IMR-90 (cell line): ENCODE measurements around the gene NR2C2. TPM values are rescaled to one million over a fixed set of nuclear protein-coding genes. Genes with fewer than 3 reads are reported as not detected.
A peak's percentile ranks its signal among the peaks of the same experiment; 100 is the strongest.

Experiments used
- ATAC-seq: fragments of 200-7000 bp; cut with Tn5 transposase; 2 replicates; pipeline ENCODE4 v1.9.1; 2020; ENCODE audit warnings: low read depth, mild to moderate bottlenecking, moderate library complexity
- BruUV-seq: library from RNA; stranded (reverse); fragments of 400-500 nt; replicated peaks from 2 replicates; lab custom pipeline; 2021; lab: Mats Ljungman, UMichigan
- CTCF ChIA-PET: fragments of 300-600 bp; formaldehyde crosslinking; extraction: SDS; loops from one replicate; lab custom pipeline; 2021; ENCODE audit warnings: antibody characterized with exemption; lab: Yijun Ruan, JAX
- POLR2A ChIA-PET: fragments of 300-600 bp; sonication (Branson Sonifier 250); formaldehyde crosslinking; loops from one replicate; lab custom pipeline; 2022; ENCODE audit warnings: antibody characterized with exemption; ENCODE audit not compliant: unreplicated experiment; lab: Charles Lee
- DNase-seq: peaks from one replicate; pipeline ENCODE4 v3.0.0; 2013
- H2AFZ ChIP-seq: replicated peaks from 2 replicates; pipeline ENCODE3; 2013; ENCODE audit warnings: low read length, mild to moderate bottlenecking; ENCODE audit not compliant: poor library complexity
- H2AK5ac ChIP-seq: 2 replicates; pipeline ENCODE4 v1.6.1; 2013; ENCODE audit warnings: low read depth, low read length, inconsistent platforms
- H2AK9ac ChIP-seq: replicated peaks from 2 replicates; pipeline ENCODE3; 2013; ENCODE audit warnings: mild to moderate bottlenecking, low read depth, low read length, moderate library complexity; ENCODE audit not compliant: poor library complexity
- H2BK120ac ChIP-seq: 2 replicates; pipeline ENCODE4 v1.6.1; 2013; ENCODE audit warnings: low read depth, low read length, inconsistent platforms
- H2BK15ac ChIP-seq: 3 replicates; pipeline ENCODE4 v1.6.1; 2013; ENCODE audit warnings: low read depth, low read length, inconsistent platforms
- H2BK20ac ChIP-seq: 2 replicates; pipeline ENCODE4 v1.6.1; 2013; ENCODE audit warnings: low read depth, mild to moderate bottlenecking, inconsistent platforms, low read length, moderate library complexity
- H2BK5ac ChIP-seq: 2 replicates; pipeline ENCODE4 v1.6.1; 2013; ENCODE audit warnings: mild to moderate bottlenecking, low read depth, low read length, inconsistent platforms; ENCODE audit not compliant: poor library complexity, severe bottlenecking
- H3K14ac ChIP-seq: replicated peaks from 2 replicates; pipeline ENCODE4 v1.6.1; 2013; ENCODE audit warnings: low read depth, low read length, inconsistent platforms
- H3K18ac ChIP-seq: 2 replicates; pipeline ENCODE4 v1.6.1; 2013; ENCODE audit warnings: low read depth, low read length, control low read depth
- H3K23ac ChIP-seq: 2 replicates; pipeline ENCODE4 v1.6.1; 2013; ENCODE audit warnings: low read depth, low read length, inconsistent platforms
- H3K27ac ChIP-seq: 2 replicates; pipeline ENCODE4 v1.5.1; 2013; ENCODE audit warnings: mild to moderate bottlenecking, control low read depth, low read length; ENCODE audit not compliant: insufficient read depth
- H3K27me3 ChIP-seq: 2 replicates; pipeline ENCODE4 v1.6.1; 2013; ENCODE audit warnings: low read length; ENCODE audit not compliant: control insufficient read depth, insufficient read depth
- H3K36me3 ChIP-seq: 2 replicates; pipeline ENCODE4 v1.6.1; 2013; ENCODE audit warnings: low read length, mixed read lengths; ENCODE audit not compliant: control insufficient read depth, insufficient read depth
- H3K4ac ChIP-seq: 2 replicates; pipeline ENCODE4 v1.6.1; 2013; ENCODE audit warnings: low read depth, low read length, inconsistent platforms
- H3K4me1 ChIP-seq: 2 replicates; pipeline ENCODE4 v1.6.1; 2013; ENCODE audit warnings: low read length, mixed read lengths; ENCODE audit not compliant: control insufficient read depth, insufficient read depth
- H3K4me2 ChIP-seq: 2 replicates; pipeline ENCODE4 v1.6.1; 2013; ENCODE audit warnings: low read depth, mild to moderate bottlenecking, control low read depth, low read length, moderate library complexity
- H3K4me3 ChIP-seq: 2 replicates; pipeline ENCODE4 v1.5.1; 2013; ENCODE audit warnings: low read depth, mild to moderate bottlenecking, control low read depth, low read length, moderate library complexity; ENCODE audit not compliant: insufficient read depth
- H3K56ac ChIP-seq: 2 replicates; pipeline ENCODE4 v1.6.1; 2013; ENCODE audit warnings: low read length, inconsistent platforms; ENCODE audit not compliant: insufficient read depth; ENCODE audit errors: extremely low read depth
- H3K79me1 ChIP-seq, 2 experiments: 2 replicates each; pipeline ENCODE4 v1.6.1; 2013; ENCODE audit warnings: low read length in 2 of 2, inconsistent platforms in 1 of 2, low read depth in 1 of 2
- H3K9ac ChIP-seq: 2 replicates; pipeline ENCODE4 v1.6.1; 2013; ENCODE audit warnings: low read depth, low read length, control low read depth
- H3K9me1 ChIP-seq: 2 replicates; pipeline ENCODE4 v1.6.1; 2013; ENCODE audit warnings: low read length, inconsistent platforms; ENCODE audit not compliant: insufficient read depth
- H3K9me3 ChIP-seq: 2 replicates; pipeline ENCODE4 v1.6.1; 2013; ENCODE audit warnings: low read length; ENCODE audit not compliant: control insufficient read depth, insufficient read depth
- H4K20me1 ChIP-seq: 2 replicates; pipeline ENCODE4 v1.6.1; 2013; ENCODE audit warnings: low read length, inconsistent platforms; ENCODE audit not compliant: insufficient read depth
- H4K5ac ChIP-seq: 2 replicates; pipeline ENCODE4 v1.6.1; 2013; ENCODE audit warnings: mild to moderate bottlenecking, low read depth, low read length, control low read depth
- H4K8ac ChIP-seq, 2 experiments: 2 replicates each; pipeline ENCODE4 v1.6.1; 2013; ENCODE audit warnings: low read depth in 2 of 2, low read length in 2 of 2, control low read depth in 1 of 2, inconsistent platforms in 1 of 2
- H4K91ac ChIP-seq: 2 replicates; pipeline ENCODE4 v1.6.1; 2013; ENCODE audit warnings: low read depth, low read length, inconsistent platforms; ENCODE audit not compliant: insufficient read depth
- CHD1 ChIP-seq: IDR thresholded peaks from 2 replicates; pipeline ENCODE4 v1.6.1; 2012; ENCODE audit warnings: low read depth, low read length, improper control_type of control experiment
- ELK1 ChIP-seq: fragments of 150-350 bp; IDR thresholded peaks from 2 replicates; pipeline ENCODE4 v1.6.1; 2016; ENCODE audit warnings: low read depth, mild to moderate bottlenecking, low read length, moderate library complexity, borderline replicate concordance
- FOS ChIP-seq: fragments of 150-350 bp; IDR thresholded peaks from 2 replicates; pipeline ENCODE4 v1.6.1; 2016; ENCODE audit warnings: low read depth, low read length
- MAZ ChIP-seq: IDR thresholded peaks from 2 replicates; pipeline ENCODE4 v1.6.1; 2012; ENCODE audit warnings: low read depth, mild to moderate bottlenecking, low read length, improper control_type of control experiment, moderate library complexity, borderline replicate concordance
- NFE2L2 ChIP-seq: fragments of 150-350 bp; IDR thresholded peaks from 2 replicates; pipeline ENCODE4 v1.6.1; 2016; ENCODE audit warnings: low read depth, mild to moderate bottlenecking, low read length
- POLR2A ChIP-seq: IDR thresholded peaks from 2 replicates; pipeline ENCODE4 v1.6.1; 2012; ENCODE audit warnings: mild to moderate bottlenecking, low read depth, low read length
- SMC3 ChIP-seq: fragments of 150-350 bp; IDR thresholded peaks from 2 replicates; pipeline ENCODE4 v1.6.1; 2016; ENCODE audit warnings: low read depth, mild to moderate bottlenecking, antibody characterized with exemption, low read length, moderate library complexity
- WGBS, 2 experiments: methylation state at CpG; one replicate each; pipeline versions ENCODE4 v1.1.5 to v1.1.7; 2013; ENCODE audit warnings: missing lambda C conversion rate in 2 of 2; ENCODE audit not compliant: insufficient read length in 1 of 2; ENCODE audit errors: extremely low coverage in 2 of 2; 5-methylcytosine and 5-hydroxymethylcytosine counted together
- dilution Hi-C: fragments of 300-500 bp; cut with HindIII; formaldehyde crosslinking; loops from one replicate; pipeline ENCODE4 v1.14.3; 2018; ENCODE audit warnings: low sequenced_read_pairs; ENCODE audit not compliant: unreplicated experiment
- in situ Hi-C: fragments of 300-500 bp; cut with MboI; formaldehyde crosslinking; loops from 3 replicates; pipeline ENCODE4 v1.14.3; 2019; ENCODE audit warnings: low sequenced_read_pairs, inconsistent platforms, mixed read lengths
- intact Hi-C: fragments of 100-400 bp; cut with micrococcal nuclease; formaldehyde crosslinking; loops from 2 replicates; pipeline ENCODE4 v1.10.0; 2022
- polyA plus RNA-seq, 3 experiments: library from polyadenylated mRNA; depleted of rRNA; stranded (reverse); fragments of >200 nt; gene quantifications; 2 replicates each; pipeline ENCODE4 v1.2.3, GENCODE V29; 2012; ENCODE audit warnings: low replicate concordance in 1 of 3
- total RNA-seq: library from RNA; depleted of rRNA; stranded (reverse); fragments of >200 nt; gene quantifications from 2 replicates; pipeline ENCODE4 v1.2.3, GENCODE V29; 2012
- TF ChIP-seq, protein P1 (sequence below): fragments of 150-350 bp; IDR thresholded peaks from 2 replicates; pipeline ENCODE4 v1.6.1; 2017; ENCODE audit warnings: mild to moderate bottlenecking, antibody characterized with exemption, low read length, low read depth
- TF ChIP-seq, protein P2 (sequence below): conservative IDR thresholded peaks from 2 replicates; pipeline ENCODE4 v1.5.1; 2012; ENCODE audit warnings: mild to moderate bottlenecking, low read depth, low read length, improper control_type of control experiment

The NR2C2 gene
- total and polyA plus RNA-seq, 2 of the 4 experiments (the other 2 are of a cell fraction): 10.4 to 13.8 TPM

DNA sequence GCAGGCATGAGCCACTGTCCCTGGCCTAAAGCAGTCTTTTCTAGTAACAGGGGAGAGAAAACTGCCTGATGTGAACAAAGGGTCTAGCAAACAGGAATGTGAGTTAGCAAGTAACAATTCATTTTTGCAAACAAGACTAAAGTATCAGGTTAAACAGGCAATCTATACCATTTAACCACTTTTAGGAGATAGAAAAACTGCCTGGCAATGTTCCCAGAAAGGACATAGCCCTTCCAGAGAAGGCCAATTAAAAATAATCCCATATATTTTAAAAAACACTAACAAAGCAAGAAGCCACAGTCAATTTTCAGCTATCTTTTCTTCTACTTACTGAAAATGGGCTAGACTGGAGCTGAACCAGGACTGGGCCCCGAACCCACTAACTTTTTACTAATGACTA lies 145.3 kb downstream of the NR2C2 start:
- H3K9ac ChIP-seq: no peak overlapping the region
- no peak overlapping the region for H2AK5ac ChIP-seq
- in situ Hi-C loops (no loop called here), intact Hi-C loops (no loop called here), dilution Hi-C loops (no loop called here)
- POLR2A ChIA-PET: no interaction called here
- no peak overlapping the region for H3K18ac ChIP-seq
- no peaks in the 10 kb centered on the region for H3K27me3 ChIP-seq
- CTCF ChIA-PET: interaction anchor here (1.3 kb wide), 1 partner anchor 11 kb away, joined by 3 read pairs; no protein-coding TSS in a partner anchor
- H3K27ac ChIP-seq: no peak overlapping the region
- no peak overlapping the region for H3K23ac ChIP-seq
- BruUV-seq: no TSS peak
- no peaks in the 10 kb centered on the region for H3K9me3 ChIP-seq
- H2BK120ac ChIP-seq: no peak overlapping the region
- H4K91ac ChIP-seq: no peak overlapping the region
- 80% methylated on average over 1 of the region's 1 CpG; no CpG with 5 or more reads in 1 of the 2 experiments for WGBS, 2 experiments
- no peak overlapping the region for H3K4ac ChIP-seq
- H3K4me2 ChIP-seq: no peak overlapping the region
- H4K20me1 ChIP-seq: no peaks in the 10 kb centered on the region
- no peak overlapping the region for H3K14ac ChIP-seq
- TF ChIP-seq, protein P1, sequence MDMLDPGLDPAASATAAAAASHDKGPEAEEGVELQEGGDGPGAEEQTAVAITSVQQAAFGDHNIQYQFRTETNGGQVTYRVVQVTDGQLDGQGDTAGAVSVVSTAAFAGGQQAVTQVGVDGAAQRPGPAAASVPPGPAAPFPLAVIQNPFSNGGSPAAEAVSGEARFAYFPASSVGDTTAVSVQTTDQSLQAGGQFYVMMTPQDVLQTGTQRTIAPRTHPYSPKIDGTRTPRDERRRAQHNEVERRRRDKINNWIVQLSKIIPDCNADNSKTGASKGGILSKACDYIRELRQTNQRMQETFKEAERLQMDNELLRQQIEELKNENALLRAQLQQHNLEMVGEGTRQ: no peak
- TF ChIP-seq, protein P2, sequence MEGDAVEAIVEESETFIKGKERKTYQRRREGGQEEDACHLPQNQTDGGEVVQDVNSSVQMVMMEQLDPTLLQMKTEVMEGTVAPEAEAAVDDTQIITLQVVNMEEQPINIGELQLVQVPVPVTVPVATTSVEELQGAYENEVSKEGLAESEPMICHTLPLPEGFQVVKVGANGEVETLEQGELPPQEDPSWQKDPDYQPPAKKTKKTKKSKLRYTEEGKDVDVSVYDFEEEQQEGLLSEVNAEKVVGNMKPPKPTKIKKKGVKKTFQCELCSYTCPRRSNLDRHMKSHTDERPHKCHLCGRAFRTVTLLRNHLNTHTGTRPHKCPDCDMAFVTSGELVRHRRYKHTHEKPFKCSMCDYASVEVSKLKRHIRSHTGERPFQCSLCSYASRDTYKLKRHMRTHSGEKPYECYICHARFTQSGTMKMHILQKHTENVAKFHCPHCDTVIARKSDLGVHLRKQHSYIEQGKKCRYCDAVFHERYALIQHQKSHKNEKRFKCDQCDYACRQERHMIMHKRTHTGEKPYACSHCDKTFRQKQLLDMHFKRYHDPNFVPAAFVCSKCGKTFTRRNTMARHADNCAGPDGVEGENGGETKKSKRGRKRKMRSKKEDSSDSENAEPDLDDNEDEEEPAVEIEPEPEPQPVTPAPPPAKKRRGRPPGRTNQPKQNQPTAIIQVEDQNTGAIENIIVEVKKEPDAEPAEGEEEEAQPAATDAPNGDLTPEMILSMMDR: no peak
- no peak for TF ChIP-seq ELK1
- no peak for TF ChIP-seq NFE2L2
- TF ChIP-seq POLR2A: no peak
- TF ChIP-seq SMC3: no peak
- no peak for TF ChIP-seq CHD1
- no peak for TF ChIP-seq FOS
- TF ChIP-seq MAZ: no peak
- H3K4me3 ChIP-seq: no peak overlapping the region
- no peak overlapping the region for H3K56ac ChIP-seq
- no peak overlapping the region for H2AK9ac ChIP-seq
- H2BK5ac ChIP-seq: no peak overlapping the region
- H3K4me1 ChIP-seq: peaks cover 1% of the 10 kb centered on the region; the same call in 1 of the 2 replicates
- H3K36me3 ChIP-seq: peaks cover 20% of the 10 kb centered on the region
- DNase-seq (peak; percentile 35), ATAC-seq (peak; percentile 29; the same call in 1 of the 2 replicates)
- H2AFZ ChIP-seq: no peak overlapping the region
- H3K9me1 ChIP-seq: no peaks in the 10 kb centered on the region
- no peak overlapping the region for H4K5ac ChIP-seq
- H2BK15ac ChIP-seq: no peak overlapping the region
- no peak overlapping the region for H4K8ac ChIP-seq
- H2BK20ac ChIP-seq: no peak overlapping the region
- H3K79me1 ChIP-seq: peaks cover 10 to 19% of the 10 kb centered on the region in 2 experiments
